CD4-positive, alpha-beta memory T cell (primary cell): ENCODE measurements around the gene FKBP5. TPM values are rescaled to one million over a fixed set of nuclear protein-coding genes. Genes with fewer than 3 reads are reported as not detected.

Experiments
- microRNA-seq: library from miRNA; unstranded; fragments of <30 nt; microRNA quantifications from one replicate; pipeline ENCODE4 v1.2.0, GENCODE V29; 2021; ENCODE audit warnings: borderline replicate concordance, borderline number of aligned reads, borderline microRNAs expressed, mixed read lengths
- polyA plus RNA-seq, 2 donors: library from polyadenylated mRNA; unstranded; fragments of 300-500 nt; fragmentation: Illumina TruSeq; gene quantifications; one replicate each; pipeline ENCODE4 v1.2.3, GENCODE V29; 2021
- total RNA-seq, 2 experiments: library from RNA; stranded (reverse); gene quantifications; one replicate each; pipeline ENCODE4 v1.2.3, GENCODE V29; 2021

FKBP5 gene
- total and polyA plus RNA-seq, 4 experiments from 2014 or later: 72.9 to 233 (median 84.2) TPM

Small RNA genes lying within 50 kb of the gene (microRNA-seq; reads per million reads assigned to microRNA genes)
- gene MIR5690: 11.7 reads per million, percentile 42 among the genes with 10 or more reads in this experiment

Other genes with a start within 250 kb of the FKBP5 start
- 1 to 10 TPM; 8.9 to 9.0 TPM for gene FANCE, start 236.6 kb downstream of the FKBP5 start, total RNA-seq
- gene FANCE, start 236.6 kb downstream of the FKBP5 start, polyA plus RNA-seq: 1 to 10 TPM; 5.4 to 7.0 TPM
- gene RPL10A, start 220.5 kb downstream of the FKBP5 start, total RNA-seq: 1,000 to 10,000 TPM; 1,978 to 2,070 TPM
- gene RPL10A, start 220.5 kb downstream of the FKBP5 start, polyA plus RNA-seq: 1,000 to 10,000 TPM in 1 of 2 donors, 100 to 1,000 TPM in 1; 844 to 1,085 TPM
- gene TEAD3, start 191.8 kb downstream of the FKBP5 start, total RNA-seq: under 1 TPM in 1 of 2 experiments, not detected in 1; 0.20 TPM
- under 1 TPM in 1 of 2 donors, not detected in 1; 0.08 TPM for gene TEAD3, start 191.8 kb downstream of the FKBP5 start, polyA plus RNA-seq
- not detected for gene TULP1, start 176.0 kb downstream of the FKBP5 start, total RNA-seq
- gene TULP1, start 176.0 kb downstream of the FKBP5 start, polyA plus RNA-seq: not detected
- 1 to 10 TPM in 1 of 2 experiments, under 1 TPM in 1; 0.69 to 1.3 TPM for gene ARMC12, start 48.1 kb upstream of the FKBP5 start, total RNA-seq
- gene ARMC12, start 48.1 kb upstream of the FKBP5 start, polyA plus RNA-seq: under 1 TPM in 1 of 2 donors, not detected in 1; 0.28 TPM
- not detected for gene CLPSL2, start 87.7 kb upstream of the FKBP5 start, total RNA-seq
- not detected for gene CLPSL2, start 87.7 kb upstream of the FKBP5 start, polyA plus RNA-seq
- not detected for gene CLPSL1, start 92.1 kb upstream of the FKBP5 start, total RNA-seq
- gene CLPSL1, start 92.1 kb upstream of the FKBP5 start, polyA plus RNA-seq: not detected
- not detected for gene CLPS, start 108.4 kb upstream of the FKBP5 start, total RNA-seq
- gene CLPS, start 108.4 kb upstream of the FKBP5 start, polyA plus RNA-seq: not detected
- gene LHFPL5, start 116.4 kb upstream of the FKBP5 start, total RNA-seq: not detected
- not detected for gene LHFPL5, start 116.4 kb upstream of the FKBP5 start, polyA plus RNA-seq
- gene SRPK1, start 232.2 kb upstream of the FKBP5 start, total RNA-seq: 10 to 100 TPM; 47.6 to 52.0 TPM
- gene SRPK1, start 232.2 kb upstream of the FKBP5 start, polyA plus RNA-seq: 10 to 100 TPM; 51.2 to 57.5 TPM